Measurements from ENCODE around the gene MARCHF10. TPM values are rescaled to one million over a fixed set of nuclear protein-coding genes. Genes with fewer than 3 reads are reported as not detected.

Gene MARCHF10
- total RNA-seq, 1 donor: not detected

DNA sequence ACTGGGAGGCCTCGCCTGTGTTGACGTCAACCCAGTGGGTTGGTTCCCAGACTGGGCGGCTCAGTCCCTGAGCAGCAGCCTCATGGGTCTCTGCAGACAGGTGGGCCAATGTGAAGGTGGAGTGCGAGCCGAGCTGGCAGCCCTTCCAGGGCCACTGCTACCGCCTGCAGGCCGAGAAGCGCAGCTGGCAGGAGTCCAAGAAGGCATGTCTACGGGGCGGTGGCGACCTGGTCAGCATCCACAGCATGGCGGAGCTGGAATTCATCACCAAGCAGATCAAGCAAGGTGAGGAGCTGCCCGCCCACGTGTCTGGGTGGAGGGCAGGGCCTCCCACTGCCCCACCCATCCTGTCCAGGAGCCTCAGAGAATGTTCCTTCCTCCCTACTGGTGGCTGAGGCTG is 136.6 kb downstream of the MARCHF10 start:
- Histone ChIP-seq H3K27me3 (ENCODE audit: insufficient read depth, low read length) (no peaks in the 10 kb centered on the region), H3K9me3 (ENCODE audit: low read depth, low read length) (no peaks in the 10 kb centered on the region), H3K4me3 (ENCODE audit: low read length) (no peak overlapping the region), H3K4me1 (ENCODE audit: insufficient read depth, low read length) (no peaks in the 10 kb centered on the region)

DNA sequence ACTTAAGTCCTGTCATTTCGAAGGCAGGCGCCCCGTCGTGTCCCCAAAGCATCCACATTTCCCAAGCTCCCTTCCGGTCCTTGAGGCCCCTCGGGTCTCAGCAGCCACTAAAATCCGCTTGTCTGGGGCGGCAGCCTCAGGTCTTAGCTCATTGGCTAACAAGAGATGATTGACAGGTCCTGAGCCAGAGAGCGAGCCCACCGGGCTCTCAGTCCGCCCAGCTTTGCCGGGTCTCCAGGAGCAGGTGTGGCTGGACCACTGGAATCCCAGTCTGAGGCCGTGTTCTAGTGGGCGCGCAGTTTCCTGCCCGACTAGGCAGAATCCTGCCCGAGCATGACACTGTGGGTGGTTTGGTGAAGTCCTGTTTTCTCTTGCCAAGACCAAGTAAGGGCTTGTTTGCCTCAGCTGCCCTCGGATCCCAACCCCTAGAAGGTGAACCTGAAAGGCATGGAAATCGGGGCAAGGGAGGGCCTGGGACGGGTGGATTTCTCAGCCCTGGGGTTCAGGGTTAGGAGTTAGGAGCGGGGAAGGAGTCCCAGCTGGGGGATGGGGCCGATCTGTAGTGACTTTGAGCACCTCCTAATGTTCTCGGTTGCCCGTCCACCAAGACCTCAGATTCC is 137.8 kb downstream of the MARCHF10 start:
- Histone ChIP-seq H3K4me1 (ENCODE audit: insufficient read depth, low read length) (no peaks in the 10 kb centered on the region), H3K27me3 (ENCODE audit: insufficient read depth, low read length) (no peaks in the 10 kb centered on the region), H3K9me3 (ENCODE audit: low read depth, low read length) (no peaks in the 10 kb centered on the region), H3K4me3 (ENCODE audit: low read length) (no peak overlapping the region)

DNA sequence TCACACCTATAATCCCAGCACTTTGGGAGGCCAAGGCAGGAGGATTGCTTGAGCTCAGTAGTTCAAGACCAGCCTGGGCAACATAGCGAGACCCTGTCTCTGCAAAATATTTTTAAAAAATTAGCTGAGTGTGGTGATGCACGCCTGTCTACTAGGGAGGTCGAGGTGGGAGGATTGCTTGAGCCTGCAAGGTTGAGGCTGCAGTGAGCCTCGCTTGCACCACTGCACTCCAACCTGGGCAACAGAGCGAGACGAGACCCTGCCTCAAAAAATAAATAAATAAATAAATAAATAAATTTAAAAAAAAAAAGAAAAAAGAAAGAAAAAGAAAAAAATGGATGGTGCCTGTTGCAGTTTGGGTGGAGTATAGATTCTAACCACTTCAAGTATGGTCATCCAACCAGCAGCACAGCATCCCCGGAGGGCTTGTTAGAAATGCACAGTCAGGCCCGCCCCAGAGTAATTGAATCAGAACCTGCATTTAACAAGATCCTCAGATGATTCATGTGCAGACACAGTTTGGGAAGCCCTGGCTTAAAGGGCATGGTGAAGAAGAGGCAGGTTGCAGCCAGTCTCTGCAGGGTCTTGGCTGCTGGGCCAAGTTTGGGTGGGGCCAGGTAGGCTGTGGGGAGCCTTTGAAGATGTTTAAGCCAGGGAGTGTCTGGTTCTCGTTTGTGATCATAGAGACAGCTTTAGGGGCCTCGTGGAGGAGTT is 139.9 kb downstream of the MARCHF10 start:
- no peaks in the 10 kb centered on the region for H3K9me3 ChIP-seq (ENCODE audit: low read depth, low read length)
- no peaks in the 10 kb centered on the region for H3K27me3 ChIP-seq (ENCODE audit: insufficient read depth, low read length)
- H3K4me1 ChIP-seq (ENCODE audit: insufficient read depth, low read length): no peaks in the 10 kb centered on the region
- H3K4me3 ChIP-seq (ENCODE audit: low read length): no peak overlapping the region

DNA sequence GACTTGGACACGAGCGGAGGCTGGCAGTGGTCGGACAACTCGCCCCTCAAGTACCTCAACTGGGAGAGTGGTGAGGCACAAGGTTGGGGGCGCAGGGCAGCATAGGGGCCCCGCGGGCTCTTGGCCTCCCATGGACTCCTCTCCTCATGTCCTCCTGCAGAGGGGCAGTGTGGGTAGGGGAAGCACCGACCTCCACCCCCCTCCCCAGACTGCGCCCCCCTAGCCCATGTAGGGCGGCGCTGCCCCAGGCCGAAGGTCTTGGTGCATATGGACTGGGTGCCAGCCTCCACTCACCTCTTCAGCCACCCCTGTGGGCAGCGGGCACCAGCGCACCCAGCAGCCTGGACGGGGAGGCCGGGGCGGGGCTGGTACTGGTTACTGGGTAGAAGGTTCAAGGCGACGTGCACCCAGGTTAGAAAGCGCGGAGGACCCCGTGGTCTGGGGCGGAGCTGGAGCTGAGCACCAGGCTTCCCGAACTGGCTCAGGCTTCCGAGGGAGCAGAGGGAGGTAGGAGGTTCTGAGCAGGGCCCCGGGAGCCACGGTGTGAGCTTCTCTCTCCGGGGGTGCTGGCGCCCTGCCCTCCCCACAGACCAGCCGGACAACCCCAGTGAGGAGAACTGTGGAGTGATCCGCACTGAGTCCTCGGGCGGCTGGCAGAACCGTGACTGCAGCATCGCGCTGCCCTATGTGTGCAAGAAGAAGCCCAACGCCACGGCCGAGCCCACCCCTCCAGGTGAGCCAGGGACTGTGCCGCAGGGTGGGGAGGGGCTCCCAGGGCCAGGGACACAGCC is 141.1 kb downstream of the MARCHF10 start:
- Histone ChIP-seq H3K4me3 (ENCODE audit: low read length) (no peak overlapping the region), H3K27me3 (ENCODE audit: insufficient read depth, low read length) (no peaks in the 10 kb centered on the region), H3K4me1 (ENCODE audit: insufficient read depth, low read length) (no peaks in the 10 kb centered on the region)

DNA sequence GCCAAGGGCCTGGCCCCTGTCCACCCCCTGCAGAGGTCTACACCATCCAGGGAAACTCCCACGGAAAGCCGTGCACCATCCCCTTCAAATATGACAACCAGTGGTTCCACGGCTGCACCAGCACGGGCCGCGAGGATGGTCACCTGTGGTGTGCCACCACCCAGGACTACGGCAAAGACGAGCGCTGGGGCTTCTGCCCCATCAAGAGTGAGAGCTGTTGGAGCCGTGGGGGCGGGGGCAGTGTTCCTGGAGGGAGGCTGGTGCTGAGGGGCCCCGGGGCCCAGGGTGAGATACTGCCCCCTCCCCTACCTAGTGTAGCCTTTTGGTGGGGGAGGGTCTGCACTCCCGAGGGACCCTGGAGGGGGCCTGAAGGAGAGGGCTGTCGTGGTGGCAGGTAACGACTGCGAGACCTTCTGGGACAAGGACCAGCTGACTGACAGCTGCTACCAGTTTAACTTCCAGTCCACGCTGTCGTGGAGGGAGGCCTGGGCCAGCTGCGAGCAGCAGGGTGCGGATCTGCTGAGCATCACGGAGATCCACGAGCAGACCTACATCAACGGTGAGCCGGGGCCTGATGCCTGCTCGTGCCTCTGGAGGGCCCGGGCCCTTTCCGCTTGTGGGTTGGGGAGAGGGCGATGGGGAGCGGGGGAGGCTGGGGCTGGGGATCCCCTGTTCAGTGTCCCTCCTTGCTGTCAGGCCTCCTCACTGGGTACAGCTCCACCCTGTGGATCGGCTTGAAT is 141.9 kb downstream of the MARCHF10 start:
- no peaks in the 10 kb centered on the region for H3K9me3 ChIP-seq (ENCODE audit: low read depth, low read length)
- no peaks in the 10 kb centered on the region for H3K27me3 ChIP-seq (ENCODE audit: insufficient read depth, low read length)
- H3K4me1 ChIP-seq (ENCODE audit: insufficient read depth, low read length): no peaks in the 10 kb centered on the region
- no peak overlapping the region for H3K4me3 ChIP-seq (ENCODE audit: low read length)

More for the DNA sequence above, 141.1 kb downstream of the MARCHF10 start:
- H3K9me3 ChIP-seq (ENCODE audit: low read depth, low read length): no peaks in the 10 kb centered on the region

DNA sequence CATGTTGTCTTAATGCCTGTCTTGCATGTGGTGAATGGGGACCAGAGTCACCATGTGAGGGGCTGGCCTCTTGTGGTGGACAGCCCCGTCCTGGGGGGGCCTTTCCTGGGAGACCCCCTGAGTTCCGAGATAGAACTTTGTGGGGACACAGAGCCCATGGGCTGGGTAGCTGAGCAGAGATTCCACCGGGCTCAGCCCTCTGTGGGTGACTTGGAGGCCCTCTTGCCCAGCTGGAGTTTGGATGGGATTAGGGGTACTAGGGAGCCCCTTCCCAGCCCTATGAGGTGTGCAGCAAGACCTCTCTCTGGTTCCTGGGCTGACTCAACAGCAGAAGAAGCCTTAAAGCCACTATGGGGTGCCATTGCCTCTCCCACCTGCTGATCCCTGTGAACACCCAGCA is 142.5 kb downstream of the MARCHF10 start:
- H3K4me1 ChIP-seq (ENCODE audit: insufficient read depth, low read length): no peaks in the 10 kb centered on the region
- no peak overlapping the region for H3K4me3 ChIP-seq (ENCODE audit: low read length)
- no peaks in the 10 kb centered on the region for H3K27me3 ChIP-seq (ENCODE audit: insufficient read depth, low read length)
- no peaks in the 10 kb centered on the region for H3K9me3 ChIP-seq (ENCODE audit: low read depth, low read length)

DNA sequence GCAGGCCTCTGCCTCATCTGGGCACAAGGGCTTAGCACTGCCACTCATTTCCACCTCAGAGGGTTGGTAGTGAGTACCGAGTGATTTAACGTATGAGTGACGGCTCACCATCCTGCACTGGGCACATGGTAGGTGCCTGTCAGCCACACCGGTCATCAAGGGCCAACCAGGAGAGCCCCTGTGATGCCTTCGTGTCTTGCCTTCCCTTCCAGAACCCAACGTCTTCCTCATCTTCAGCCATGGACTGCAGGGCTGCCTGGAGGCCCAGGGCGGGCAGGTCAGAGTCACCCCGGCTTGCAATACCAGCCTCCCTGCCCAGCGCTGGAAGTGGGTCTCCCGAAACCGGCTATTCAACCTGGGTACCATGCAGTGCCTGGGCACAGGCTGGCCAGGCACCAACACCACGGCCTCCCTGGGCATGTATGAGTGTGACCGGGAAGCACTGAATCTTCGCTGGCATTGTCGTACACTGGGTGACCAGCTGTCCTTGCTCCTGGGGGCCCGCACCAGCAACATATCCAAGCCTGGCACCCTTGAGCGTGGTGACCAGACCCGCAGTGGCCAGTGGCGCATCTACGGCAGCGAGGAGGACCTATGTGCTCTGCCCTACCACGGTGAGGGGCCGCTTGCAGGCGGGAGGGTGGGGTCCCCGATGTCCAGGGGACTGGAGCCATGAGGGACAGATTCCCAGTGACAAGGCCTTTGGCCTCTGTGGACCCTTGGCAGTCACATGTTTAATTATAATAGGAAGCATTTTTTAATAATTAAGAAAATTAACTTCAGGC is 143.6 kb downstream of the MARCHF10 start:
- Histone ChIP-seq H3K9me3 (ENCODE audit: low read depth, low read length) (no peaks in the 10 kb centered on the region), H3K4me3 (ENCODE audit: low read length) (no peak overlapping the region)

DNA sequence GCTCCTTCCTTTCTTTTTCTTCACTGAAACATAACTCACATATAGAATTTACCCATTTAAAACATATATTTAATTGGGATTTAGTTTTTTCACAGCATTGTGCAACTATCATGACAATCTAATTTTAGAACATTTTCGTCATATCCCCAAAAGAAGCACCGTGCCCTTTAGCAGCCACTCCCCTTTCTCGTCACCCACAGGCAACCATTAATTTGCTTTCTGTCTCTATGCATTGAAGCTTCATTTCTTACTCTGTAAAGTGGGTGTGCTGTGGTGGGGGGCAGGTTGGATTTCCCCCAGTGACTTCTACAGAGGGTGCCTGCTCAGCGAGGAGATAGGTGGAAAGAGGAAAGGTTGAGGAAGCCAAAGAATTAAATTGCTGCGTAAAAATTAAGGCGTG is 144.8 kb downstream of the MARCHF10 start:
- H3K9me3 ChIP-seq (ENCODE audit: low read depth, low read length): no peaks in the 10 kb centered on the region
- no peaks in the 10 kb centered on the region for H3K27me3 ChIP-seq (ENCODE audit: insufficient read depth, low read length)
- no peaks in the 10 kb centered on the region for H3K4me1 ChIP-seq (ENCODE audit: insufficient read depth, low read length)
- H3K4me3 ChIP-seq (ENCODE audit: low read length): no peak overlapping the region

More for the DNA sequence above, 143.6 kb downstream of the MARCHF10 start:
- H3K27me3 ChIP-seq (ENCODE audit: insufficient read depth, low read length): no peaks in the 10 kb centered on the region
- no peaks in the 10 kb centered on the region for H3K4me1 ChIP-seq (ENCODE audit: insufficient read depth, low read length)

DNA sequence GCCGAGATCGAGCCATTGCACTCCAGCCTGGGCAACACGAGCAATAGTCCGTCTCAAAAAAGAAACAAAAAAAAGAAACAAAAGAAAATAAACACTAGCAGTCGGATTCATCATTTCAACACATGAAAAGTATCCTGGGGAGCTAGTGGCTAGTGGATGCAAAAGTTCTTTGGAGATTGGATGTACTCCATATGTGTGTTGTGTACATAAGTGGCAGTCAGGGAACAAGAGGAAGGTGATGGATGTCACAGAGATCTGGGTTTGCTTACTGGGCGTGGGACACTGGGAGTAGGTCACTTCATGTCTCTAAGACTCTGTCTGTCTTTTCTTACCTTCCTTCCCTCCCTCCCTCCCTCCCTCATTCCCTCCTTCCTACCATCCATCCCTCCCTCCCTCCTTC is 145.3 kb downstream of the MARCHF10 start:
- H3K27me3 ChIP-seq (ENCODE audit: insufficient read depth, low read length): no peaks in the 10 kb centered on the region
- H3K4me1 ChIP-seq (ENCODE audit: insufficient read depth, low read length): no peaks in the 10 kb centered on the region
- no peaks in the 10 kb centered on the region for H3K9me3 ChIP-seq (ENCODE audit: low read depth, low read length)
- no peak overlapping the region for H3K4me3 ChIP-seq (ENCODE audit: low read length)

DNA sequence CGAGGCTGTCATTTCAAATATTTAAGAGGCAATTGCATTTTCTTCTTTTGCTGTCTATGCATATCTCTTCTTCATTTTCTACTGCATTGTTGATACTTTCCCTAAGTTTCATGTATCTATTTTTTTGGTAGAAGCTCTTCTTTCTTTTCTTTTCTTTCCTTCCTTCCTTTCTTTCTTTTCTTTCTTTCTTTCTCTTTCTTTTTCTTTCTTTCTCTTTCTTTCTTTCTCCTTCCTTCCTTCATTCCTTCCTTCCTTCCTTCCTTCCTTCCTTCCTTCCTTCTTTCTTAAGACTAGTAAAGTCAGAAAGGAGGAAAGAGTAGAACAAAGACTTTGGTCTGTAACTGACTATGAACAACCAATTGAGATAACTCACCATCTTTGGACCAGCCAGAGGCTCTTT is 146.8 kb downstream of the MARCHF10 start:
- H3K9me3 ChIP-seq (ENCODE audit: low read depth, low read length): no peaks in the 10 kb centered on the region
- no peaks in the 10 kb centered on the region for H3K4me1 ChIP-seq (ENCODE audit: insufficient read depth, low read length)
- H3K4me3 ChIP-seq (ENCODE audit: low read length): no peak overlapping the region

DNA sequence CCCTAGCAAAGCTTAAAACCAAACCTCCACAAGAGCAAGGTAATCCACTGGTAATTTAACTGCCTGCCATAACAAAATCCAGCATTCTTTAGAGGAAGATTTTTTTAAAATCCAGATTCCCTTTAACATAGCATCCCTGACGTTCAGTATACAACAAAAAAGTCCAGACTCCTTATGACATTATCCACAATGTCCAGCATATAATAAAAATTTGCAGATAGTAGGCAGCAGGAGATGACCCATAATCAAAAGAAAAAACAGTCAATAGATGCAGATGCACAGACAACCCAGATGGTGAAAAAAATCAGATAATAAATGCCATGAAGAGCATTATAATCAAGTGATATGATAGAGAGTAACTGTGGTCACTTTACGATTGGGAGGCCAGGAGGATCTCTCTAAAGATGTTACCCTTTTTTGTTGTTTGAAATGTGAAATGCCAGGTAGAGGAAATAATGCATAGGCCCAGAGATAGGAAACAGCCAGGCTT is 147.4 kb downstream of the MARCHF10 start:
- Histone ChIP-seq H3K9me3 (ENCODE audit: low read depth, low read length) (no peaks in the 10 kb centered on the region), H3K4me1 (ENCODE audit: insufficient read depth, low read length) (no peaks in the 10 kb centered on the region), H3K27me3 (ENCODE audit: insufficient read depth, low read length) (no peaks in the 10 kb centered on the region), H3K4me3 (ENCODE audit: low read length) (no peak overlapping the region)

More for the DNA sequence above, 146.8 kb downstream of the MARCHF10 start:
- H3K27me3 ChIP-seq (ENCODE audit: insufficient read depth, low read length): no peaks in the 10 kb centered on the region

DNA sequence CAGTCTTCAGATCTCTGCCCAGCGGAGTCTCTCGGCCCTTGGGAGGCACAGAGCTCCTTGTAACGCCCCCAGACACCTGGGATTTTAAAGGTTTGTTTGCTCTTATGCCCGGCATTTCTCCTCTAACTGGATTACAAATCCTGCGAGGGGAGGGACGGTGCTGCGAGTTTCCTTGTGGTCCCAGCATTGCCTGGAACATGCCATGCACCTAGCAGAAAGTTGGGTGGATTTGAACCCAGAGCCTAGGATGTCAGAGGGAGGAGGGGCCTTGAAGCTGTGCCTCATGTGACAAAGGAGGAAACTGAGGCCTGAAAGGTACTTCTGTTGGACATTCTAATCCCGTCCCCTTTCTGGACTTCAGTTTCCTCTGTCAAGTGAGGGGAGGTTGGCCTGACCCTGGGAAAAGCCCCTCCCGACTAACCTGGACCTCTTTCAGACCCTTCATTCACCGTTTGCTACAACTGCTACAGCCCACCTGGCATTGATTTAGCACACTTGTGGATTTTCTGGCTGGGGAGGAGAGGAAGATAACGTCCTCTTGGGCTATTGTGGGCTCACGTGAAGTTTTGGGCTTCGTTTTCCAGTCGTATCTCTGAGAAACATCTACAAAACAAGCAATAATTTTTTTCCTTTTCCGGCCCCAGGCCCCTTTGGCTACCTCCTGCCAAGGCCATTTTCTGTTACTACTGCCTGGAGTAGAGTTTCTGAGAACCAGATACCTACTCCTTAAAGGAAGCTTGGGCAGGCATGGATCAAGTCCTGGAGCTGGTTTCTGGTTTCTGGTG is 149.8 kb downstream of the MARCHF10 start:
- Histone ChIP-seq H3K9me3 (ENCODE audit: low read depth, low read length) (no peaks in the 10 kb centered on the region), H3K4me1 (ENCODE audit: insufficient read depth, low read length) (peaks cover 14% of the 10 kb centered on the region), H3K27me3 (ENCODE audit: insufficient read depth, low read length) (no peaks in the 10 kb centered on the region), H3K4me3 (ENCODE audit: low read length) (no peak overlapping the region)

DNA sequence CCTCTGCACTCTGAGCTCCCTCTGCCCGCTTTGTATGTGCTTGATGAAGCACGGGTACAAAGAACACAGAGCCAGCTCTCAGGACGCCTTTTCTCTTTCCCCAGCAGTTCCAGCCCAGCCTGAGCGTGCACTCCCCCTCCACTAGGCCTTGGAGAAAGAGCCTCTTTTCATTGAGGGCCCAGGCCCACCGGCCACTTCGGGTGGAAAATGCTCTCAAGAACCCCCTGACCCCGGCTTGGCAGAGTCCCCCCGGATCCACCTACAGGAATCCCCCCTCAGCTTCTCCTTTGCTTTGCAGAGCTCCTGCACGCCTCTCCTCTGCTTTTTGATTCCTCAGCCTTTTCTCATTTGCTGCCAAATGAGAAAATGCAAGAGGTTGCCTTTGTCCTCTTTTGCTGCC is 150.4 kb downstream of the MARCHF10 start:
- Histone ChIP-seq H3K27me3 (ENCODE audit: insufficient read depth, low read length) (no peaks in the 10 kb centered on the region), H3K4me3 (ENCODE audit: low read length) (no peak overlapping the region), H3K4me1 (ENCODE audit: insufficient read depth, low read length) (peaks cover 19% of the 10 kb centered on the region), H3K9me3 (ENCODE audit: low read depth, low read length) (no peaks in the 10 kb centered on the region)

All from mononuclear cell (primary cell).